Suppressor macrophage (primary cell): Measurements from ENCODE around the gene BTD.
"Not testable (repeated sequence)": the region's sequence is repeated elsewhere in the genome, so short reads cannot be mapped to it uniquely, and the experiment has no call there.

Source experiments
- DNase-seq, 4 experiments: peaks; one replicate each; pipeline ENCODE4 v3.0.0-alpha.2; 2020 to 2022

Gene BTD

DNA sequence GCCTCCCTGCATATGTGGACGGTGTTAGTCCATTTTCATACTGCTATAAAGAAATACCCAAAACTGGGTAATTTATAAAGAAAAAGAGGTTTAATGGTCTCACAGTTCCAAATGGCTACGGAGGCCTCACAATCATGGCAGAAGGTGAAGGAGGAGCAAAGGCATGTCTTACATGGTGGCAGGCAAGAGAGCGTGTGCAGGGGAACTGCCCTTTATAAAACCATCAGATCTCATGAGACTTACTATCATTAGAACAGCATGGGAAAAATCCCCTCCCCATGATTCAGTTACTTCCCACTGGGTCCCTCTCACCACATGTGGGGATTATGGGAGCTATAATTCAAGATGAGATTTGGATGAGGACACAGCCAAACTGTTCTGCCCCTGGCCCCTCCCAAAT is 1.3 kb downstream of the BTD start:
- not testable (repeated sequence) for DNase-seq

DNA sequence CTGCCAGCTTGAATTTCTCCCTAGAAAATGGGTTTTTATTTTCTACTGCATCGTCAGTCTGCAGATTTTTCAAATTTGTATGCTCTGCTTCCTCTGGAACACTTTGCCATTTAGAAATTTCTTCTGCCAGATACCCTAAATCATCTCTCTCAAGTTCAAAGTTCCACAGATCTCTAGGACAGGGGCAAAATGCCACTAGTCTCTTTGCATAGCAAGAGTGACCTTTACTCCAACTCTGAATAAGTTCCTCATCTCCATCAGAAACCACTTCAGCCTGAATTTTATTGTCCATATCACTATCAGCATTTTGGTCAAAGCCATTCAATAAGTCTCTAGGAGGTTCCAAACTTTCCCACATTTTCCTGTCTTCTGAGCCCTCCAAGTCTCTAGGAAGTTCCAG is 3.0 kb downstream of the BTD start:
- DNase-seq: not testable (repeated sequence)

DNA sequence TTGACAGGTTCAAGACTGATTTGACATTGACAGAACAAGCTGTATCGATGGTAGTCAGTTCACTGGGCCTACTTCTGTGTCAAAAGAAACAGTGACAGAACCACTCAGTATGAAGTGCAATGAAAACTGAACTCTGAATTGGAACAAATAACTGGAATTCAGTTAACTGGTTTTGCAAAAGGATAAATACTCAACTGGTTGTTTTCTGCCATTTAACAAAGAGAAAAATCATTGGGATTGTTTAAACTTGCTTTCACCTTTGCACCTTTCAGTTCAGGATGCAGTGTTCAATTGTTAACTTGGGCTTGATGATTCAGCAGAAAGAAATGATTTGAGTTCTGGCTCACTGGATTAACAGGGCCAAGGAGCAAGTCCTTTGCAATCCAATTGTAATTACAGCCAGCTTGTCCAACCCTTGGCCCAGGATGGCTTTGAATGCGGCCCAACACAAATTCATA is 4.9 kb downstream of the BTD start:
- no peak for DNase-seq

DNA sequence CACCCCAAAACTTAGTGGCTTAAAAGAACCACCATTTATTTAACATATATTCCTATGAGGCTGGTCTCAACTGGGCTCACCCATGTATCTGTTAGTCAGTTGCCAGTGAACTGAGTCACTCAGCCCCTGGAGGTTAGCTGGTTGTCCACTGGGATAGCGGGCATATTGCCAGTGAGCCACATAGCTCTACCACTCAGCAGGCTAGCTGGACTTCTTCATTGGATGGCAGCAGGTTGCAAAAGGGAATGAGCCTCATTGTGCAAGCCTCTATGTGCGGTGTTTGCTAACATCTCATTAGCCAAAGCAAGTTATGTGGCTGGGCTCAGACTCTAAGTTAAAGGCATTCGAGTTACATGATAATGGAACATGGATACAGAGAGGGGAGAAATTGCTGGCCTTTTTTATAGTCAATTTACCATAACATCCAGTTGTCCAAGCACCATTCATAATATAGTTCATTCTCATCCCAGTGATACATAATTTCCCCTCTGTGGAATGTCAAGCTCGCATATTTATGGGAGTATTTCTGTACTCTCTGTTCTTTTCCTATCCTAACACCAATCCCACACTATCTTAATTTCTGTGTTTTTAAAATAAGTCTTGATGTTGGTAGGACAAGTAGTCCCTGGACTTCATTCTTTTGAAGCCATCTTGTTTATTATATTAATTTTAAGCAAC is 8.7 kb downstream of the BTD start:
- peak; percentile 28 to 56 (median 39) for DNase-seq

DNA sequence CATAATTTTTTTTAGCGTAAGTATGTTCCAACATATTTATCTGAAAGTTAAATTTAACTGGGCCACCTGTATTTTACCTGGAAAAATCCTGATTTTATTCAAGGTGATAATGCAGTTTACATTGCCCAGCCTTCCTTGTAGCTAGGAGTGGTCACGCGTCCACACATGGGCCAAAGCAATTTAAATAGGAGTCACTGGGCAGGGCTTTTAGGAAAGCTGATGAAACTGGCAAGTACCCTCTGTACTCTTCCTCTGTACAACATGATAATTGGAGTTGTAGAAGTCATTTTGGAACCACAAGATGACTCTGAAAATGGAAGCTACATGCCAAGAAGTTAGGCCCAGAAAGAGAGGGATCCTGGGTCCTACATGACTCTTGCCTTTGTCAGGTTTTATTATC is 9.5 kb downstream of the BTD start:
- DNase-seq: no peak

DNA sequence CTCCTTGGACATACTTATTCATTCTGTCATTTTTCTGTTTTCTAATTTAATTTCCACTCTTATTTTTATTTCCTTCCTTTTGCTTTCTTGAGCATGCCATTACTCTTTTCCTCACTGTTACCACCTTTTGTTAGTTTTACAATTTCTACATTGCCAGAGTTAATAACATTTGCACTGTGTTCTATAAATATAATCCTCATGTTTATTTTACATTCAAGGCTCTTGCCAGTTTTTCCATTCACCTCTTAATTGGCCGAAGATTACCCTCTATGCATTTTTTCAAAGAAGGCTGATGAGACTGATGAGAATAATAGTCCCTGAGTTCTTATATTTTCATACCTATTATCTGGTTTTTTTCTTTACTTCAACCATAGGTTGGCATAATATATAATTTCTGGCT is 10.5 kb downstream of the BTD start:
- DNase-seq: no peak

DNA sequence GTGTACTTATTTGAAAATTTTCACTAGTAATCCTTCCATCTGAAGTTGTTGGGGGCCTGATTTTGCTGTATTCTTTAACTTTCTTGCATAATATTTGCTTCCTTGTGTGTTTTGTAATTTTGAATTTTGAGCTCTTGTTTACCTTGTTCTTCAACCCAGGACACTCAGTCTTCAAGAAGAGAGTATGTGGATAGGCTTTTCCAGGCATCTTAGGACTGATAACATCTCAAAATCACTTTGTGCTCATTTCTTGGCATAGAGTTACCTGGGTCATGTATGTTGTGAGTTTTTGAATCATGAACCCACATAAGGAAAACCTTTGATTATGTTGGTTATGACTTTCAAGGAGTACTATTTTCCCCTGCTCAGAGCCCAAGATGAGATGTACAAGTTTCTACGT is 13.4 kb downstream of the BTD start:
- no peak for DNase-seq

DNA sequence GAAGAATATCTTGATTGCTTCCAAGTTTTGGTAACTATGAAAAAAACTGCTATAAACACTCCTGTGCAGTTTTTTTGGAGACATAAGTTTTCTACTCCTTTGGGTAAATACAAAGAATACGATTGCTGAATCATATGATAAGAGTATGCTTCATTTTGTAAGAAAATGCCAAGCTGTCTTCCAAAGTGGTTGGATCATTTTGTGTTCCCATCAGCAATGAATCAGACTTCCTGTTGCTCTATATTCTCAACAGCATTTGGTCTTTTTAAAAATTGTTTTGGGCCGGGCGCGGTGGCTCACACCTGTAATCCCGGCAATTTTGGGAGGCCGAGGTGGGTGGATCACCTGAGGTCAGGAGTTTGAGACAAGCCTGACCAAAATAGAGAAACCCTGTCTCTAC is 14.5 kb downstream of the BTD start:
- no peak for DNase-seq

DNA sequence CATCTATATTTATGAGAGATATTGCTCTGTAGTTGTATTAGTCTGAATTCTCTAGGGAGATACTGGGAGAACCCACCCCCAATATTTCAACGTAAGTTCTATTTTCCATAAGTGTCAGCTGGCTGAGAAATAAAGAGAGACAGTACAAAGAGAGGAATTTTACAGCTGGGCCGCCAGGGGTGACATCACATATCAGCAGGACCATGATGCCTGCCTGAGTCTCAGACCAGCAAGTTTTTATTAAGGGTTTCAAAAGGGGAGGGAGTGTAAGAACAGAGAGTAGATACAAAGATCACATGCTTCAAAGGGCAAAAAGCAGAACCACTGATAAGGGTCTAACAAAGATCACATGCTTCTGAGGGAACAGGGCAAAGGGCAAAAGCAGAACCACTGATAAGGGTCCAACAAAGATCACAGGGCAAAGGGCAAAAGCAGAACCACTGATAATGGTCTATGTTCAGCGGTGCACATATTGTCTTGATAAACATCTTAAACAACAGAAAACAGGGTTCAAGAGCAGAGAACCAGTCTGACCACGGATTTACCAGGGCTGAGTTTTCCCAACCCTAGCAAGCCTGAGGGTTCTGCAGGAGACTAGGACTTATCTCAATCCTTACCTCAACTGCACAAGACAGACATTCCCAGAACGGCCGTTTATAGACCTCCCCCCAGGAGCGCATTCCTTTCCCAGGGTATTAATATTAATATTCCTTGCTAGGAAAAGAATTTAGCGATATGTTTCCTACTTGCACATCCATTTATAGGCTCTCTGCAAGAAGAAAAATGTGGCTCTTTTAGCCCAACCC is 18.3 kb downstream of the BTD start:
- DNase-seq: not testable (repeated sequence)

DNA sequence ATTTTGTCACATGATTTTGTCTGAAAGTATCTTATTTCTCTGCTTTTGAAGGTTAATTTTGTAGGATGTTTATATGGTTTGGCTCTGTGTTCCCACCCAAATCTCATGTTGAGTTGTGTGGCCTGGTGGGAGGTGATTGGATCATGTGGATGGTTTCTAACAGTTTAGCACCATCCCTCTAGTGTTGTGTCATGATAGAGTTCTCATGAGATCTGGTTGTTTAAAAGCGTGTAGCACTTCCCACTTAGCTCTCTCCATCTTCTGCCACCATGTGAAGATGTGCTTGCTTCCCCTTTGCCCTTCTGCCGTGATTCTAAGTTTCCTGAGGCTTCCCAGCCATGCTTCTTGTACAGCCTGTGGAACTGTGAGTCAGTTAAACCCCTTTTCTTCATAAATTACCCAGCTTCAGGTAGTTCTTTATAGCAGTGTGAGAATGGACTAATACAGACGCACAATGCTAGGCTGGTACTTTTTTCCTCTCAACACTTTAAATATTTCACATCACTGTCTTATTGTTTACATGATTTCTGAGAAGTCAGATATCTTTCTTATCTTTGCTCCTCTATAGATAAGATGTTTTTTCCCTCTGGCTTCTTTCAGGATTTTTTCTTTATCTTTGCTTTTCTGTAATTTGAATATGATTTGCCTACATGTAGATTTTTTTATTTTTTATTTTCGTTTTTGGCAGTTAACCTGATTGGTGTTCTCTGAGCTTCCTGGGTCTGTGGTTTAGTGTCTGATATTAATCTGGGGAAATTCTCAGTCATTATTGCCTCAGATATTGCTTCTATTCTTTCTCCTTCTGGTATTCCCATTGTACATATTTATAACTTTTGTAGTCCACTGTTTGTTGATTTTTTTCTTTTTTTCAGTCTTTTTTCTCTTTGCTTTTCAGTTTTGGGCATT is 22.2 kb downstream of the BTD start:
- no peak for DNase-seq

DNA sequence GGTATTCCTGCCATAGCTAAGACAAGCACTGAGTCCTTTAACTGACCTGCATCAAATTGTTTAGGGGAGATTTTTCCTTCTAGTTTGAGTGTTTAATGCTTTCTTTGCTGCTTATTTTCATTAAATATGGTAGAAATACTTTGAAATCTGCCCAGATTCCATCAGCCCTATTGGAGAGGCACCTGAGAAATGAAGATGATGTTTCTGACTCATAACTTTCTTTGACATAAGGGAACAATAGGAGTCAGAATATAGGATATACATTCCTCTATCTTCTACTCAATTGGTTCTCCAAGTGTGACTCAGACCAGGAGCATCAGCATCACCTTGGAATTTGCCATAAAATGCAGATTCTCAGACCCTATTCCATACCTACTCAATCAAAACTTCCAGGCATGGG is 27.4 kb downstream of the BTD start:
- DNase-seq: no peak

DNA sequence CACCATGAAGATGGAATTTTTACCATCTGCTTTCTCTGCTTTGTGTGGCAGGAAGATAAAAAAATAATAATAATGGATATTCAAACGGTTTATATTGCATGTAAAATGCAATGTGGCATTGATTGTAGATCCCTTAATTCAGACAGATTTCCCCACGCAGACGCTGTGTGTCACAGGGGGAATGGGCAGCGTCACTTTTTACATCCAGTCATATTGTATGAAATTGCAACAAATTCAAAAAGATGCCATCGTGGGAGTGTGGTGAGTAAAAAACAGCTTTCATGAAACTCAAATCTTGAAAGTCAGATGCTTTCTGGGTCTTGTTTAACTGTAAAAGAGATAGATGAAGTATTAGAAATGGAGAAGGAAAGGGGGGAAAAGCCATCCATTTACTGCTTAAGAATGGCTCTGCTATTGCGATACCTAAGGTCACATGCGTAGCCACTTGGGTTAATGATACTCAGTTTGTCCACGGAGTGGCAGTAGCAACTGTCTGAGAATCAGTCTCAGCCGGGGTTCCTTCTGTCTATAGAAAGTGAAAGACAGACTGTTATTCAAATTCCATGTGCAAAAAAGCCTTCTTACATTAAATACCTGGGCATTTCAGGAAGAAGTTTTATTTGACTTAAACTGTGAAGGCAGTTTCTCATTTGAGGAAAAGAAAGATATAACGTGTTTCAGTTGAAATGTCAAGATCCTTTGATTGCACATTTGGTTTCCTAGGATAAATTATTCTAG is 28.5 kb downstream of the BTD start:
- DNase-seq: peak; percentile 80 to 90 (median 86)

DNA sequence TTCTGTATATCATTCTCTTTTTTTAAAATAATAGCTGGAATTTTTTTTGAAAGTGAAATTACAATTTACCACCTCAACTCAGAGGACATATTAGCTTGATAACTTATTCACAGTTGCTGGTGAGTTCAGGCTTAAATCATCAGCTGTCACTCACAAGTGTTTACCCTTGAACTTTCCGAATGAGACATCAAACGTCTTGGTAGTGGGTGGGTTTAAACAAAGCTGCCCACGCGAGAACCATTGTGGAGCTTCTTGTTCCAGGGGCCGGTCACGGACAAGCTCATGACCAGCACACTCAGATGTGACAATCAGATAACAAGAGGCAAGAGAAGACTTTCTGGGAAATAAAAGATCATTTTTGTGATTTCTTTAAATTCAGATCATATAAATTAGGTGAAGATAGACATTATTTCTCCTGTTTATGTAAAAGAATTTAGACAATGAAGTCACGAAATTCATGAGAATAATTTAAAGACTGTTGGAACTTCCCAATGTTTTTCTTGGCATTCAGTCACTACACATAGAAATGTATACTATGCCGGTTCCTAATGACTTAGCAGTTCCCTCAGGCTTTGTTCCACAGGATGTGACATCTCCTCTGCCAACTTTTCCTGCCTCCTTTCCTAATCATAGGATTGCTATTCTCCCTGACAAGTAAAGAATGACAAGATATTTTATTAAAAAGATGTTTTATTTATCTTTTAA is 29.3 kb downstream of the BTD start:
- DNase-seq: peak; percentile 54 to 84 (median 75)

DNA sequence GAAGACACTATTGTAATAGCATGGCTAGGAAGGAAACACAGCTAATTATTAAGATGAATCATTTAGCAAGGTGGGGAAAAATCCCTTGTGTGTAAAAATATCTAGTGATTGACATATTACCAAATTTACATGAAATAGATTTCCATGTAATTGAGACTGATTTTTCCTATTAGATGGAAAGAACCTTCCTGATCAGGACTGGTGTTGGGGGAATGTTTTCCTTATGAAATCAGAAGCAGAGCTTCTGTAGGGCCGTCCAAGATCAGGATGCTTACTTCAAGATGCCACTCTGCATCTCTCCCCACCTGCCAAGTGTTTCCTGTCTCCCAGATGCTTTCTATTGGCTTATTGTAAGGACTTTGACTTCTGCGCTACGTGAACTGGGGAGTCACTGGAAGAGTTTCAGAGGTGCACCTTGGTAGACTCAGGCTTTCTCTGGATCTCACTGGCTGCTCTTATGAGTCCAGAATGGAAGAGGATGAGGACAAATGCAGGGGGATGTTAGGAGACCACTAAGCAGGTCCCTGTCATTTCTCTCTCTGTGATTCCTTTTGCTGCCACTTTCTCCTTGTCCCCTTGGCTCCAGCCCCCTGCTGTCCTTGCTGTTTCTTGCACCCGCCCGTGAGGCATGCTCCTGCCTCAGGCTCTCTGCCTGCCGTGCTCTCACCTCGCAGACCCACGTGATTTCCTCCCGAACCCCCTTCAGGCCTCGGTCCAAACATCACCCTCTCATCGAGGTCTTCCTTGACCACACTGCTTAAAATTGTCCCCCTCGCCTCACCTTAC is 30.1 kb downstream of the BTD start:
- DNase-seq: no peak

DNA sequence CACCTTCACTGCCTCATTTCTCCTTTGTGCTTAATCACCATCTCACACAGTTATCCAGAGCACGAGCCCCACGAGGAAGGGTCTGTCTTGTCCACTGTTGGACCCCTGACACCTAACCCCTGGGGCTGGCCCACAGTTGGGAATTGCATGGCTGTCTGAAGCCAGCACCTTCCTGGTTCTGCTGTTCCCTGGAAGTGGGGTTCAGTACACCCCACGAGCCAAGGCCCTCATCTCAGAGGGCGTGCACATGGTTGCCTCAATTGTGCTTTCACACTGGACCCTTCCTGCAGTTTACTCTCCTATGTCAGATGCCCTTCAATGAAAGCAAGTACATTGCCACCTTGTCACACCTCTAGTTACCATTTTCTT is 30.7 kb downstream of the BTD start:
- DNase-seq: no peak

DNA sequence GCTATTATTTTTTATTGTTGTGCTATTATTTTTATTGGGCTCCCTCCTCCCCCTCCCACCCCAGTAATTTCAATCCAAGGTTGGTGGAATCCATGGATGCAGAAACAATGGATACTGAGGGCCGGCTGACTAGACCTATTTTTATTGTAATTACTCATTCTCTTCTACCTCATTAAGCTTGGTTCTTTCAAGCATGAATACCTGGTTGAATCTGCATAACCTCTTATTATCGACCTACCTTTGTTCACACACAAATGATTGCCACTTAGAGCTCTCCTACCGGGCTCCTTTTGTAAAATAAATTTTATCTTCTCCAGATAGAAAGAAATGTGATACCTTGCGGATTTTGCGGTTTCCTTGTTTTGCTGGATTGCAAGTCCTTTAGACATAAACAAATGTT is 31.6 kb downstream of the BTD start:
- DNase-seq: no peak

DNA sequence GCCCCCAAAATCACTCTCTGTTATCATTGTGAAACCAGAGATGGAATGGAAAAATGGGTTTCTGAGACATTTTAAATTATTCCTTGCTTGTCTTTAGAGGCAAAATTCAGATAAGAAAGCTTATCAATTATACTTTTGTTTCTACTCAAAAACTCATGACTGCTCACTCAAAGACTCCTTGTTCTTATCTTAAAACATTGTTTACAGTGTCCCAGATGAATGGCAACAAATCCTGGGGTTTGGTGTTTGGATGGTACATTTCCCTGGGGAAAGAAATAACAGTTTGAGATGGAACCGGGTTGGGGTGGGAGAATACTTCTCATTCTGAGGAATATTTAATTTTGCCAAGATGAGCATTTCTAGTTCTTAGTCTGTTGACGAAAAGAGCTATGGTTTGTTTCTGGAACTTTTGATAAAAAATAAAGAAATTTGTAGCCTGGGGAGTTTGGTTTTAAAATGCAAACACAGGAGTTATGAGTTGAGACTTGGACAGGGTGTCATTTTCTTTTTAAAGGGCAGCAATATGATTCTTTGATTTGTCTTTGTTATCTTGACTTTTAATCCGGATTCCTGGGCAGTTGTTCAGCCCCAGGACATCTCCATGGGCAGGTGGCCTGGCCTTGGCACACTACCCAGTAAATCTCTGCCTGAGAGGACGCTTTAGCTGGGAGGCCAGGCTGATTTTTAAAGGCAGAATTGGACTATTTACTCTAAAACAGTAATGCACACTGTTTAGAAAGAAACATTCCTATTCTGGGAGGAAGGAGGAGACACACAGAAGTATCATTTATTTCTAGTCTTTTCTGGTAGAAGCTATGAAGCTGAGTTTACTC is 32.4 kb downstream of the BTD start:
- DNase-seq: no peak

DNA sequence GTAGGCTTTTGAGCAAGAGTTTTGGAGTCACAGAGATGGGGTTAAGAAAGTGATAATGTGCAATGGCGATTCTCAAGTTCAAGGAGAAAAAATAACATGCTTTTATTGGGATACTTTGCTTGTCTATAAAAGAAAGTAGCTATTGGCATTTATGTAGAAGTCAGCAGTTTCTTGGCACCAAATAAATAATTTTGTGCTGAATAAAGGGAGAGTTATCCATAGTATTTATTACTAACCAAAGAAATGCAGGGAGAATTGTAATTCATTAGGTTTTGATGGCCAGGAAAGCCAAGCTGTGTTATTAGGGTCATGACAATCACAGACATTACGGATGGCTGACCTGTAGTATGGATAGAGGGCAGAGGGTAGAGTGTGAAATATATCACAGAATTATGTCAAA is 33.1 kb downstream of the BTD start:
- DNase-seq: no peak

DNA sequence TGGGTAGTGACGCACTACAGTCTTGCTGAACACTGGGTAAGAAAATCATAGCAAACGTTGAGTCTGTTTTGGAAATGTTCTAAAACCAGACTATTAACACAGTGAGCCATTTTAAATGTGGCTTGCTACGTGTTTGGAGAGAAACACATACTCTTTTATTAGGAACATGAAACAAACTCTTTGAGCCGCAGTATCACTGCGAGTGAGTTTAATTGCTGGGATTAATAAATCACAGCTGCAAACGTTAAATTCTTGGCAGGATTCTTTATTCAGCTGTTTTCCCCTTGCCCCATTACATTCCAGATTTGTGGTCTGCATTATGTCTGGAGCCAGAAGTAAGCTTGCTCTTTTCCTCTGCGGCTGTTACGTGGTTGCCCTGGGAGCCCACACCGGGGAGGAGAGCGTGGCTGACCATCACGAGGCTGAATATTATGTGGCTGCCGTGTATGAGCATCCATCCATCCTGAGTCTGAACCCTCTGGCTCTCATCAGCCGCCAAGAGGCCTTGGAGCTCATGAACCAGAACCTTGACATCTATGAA is 33.6 kb downstream of the BTD start:
- no peak for DNase-seq
